NCI-H2171 (cell line): ENCODE measurements around the gene SEC14L1.

Experiments used
- DNase-seq: peaks from one replicate; lab custom pipeline; 2025; lab: John Stamatoyannopoulos, UW

SEC14L1 gene

DNA sequence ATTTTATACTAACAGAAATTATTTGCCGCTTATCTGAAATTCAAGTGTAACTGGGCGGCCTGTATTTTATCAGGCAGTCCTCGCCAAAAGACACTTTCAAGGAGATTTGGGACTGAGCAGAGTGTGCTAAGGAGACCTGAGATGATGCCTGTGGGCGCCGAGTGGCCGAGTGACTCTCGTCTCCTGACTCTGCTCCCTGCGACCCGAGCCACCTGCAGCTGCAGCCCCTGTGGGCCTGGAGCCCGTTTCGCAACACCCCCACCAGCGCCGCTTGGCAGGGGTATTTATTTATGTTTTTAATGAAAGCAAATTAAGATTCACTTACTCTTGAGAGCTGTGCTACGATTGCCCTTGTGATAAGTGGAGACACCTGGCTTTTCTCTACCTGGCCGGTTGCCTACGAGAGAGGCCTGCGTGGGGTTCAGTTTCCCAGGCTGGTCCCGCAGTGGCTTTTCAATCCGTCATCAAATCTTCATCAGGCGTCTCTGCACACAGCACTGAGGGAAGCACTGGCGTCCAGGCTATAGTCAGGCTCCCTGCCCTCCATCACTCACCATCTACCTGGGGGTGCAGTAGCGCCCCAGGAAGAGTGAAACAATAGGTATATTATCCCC, 124.0 kb downstream of the SEC14L1 start:
- no peak for DNase-seq

- DNase-seq, result no peak
Observed at GRCh38 chr17:77266213-77266612, 125.4 kb downstream of the SEC14L1 start.
